Mucosa of rectum (tissue), 2 donors: ENCODE data around the gene LCN10.
"Not testable (repeated sequence)": the region's sequence is repeated elsewhere in the genome, so short reads cannot be mapped to it uniquely, and the experiment has no call there.

Source experiments
- H3K27ac ChIP-seq, 2 donors: one replicate each; pipeline ENCODE4 v1.7.0; 2013; ENCODE audit warnings: inconsistent platforms in 2 of 2, low read depth in 2 of 2, low read length in 2 of 2
- H3K27me3 ChIP-seq, 2 donors: one replicate each; pipeline ENCODE4 v1.7.0; 2013; ENCODE audit warnings: low read length in 2 of 2; ENCODE audit not compliant: control insufficient read depth in 2 of 2, insufficient read depth in 2 of 2
- H3K36me3 ChIP-seq, 2 donors: one replicate each; pipeline ENCODE4 v1.7.0; 2013; ENCODE audit warnings: low read length in 2 of 2; ENCODE audit not compliant: control insufficient read depth in 2 of 2, insufficient read depth in 2 of 2
- H3K4me1 ChIP-seq, 2 donors: one replicate each; pipeline ENCODE4 v1.7.0; 2013; ENCODE audit warnings: low read length in 2 of 2, mild to moderate bottlenecking in 1 of 2; ENCODE audit not compliant: control insufficient read depth in 2 of 2, insufficient read depth in 2 of 2
- H3K4me3 ChIP-seq, 2 donors: one replicate each; pipeline ENCODE4 v1.7.0; 2013; ENCODE audit warnings: low read length in 2 of 2
- H3K9ac ChIP-seq, 2 donors: one replicate each; pipeline ENCODE4 v1.7.0; 2013; ENCODE audit warnings: low read length in 2 of 2, low read depth in 1 of 2, mild to moderate bottlenecking in 1 of 2
- H3K9me3 ChIP-seq, 2 donors: one replicate each; pipeline ENCODE4 v1.7.0; 2013; ENCODE audit warnings: low read length in 2 of 2; ENCODE audit not compliant: control insufficient read depth in 2 of 2
- donor health status: healthy.
- donor health status: Normal muscosa, but diverticular disease.

Gene LCN10

DNA sequence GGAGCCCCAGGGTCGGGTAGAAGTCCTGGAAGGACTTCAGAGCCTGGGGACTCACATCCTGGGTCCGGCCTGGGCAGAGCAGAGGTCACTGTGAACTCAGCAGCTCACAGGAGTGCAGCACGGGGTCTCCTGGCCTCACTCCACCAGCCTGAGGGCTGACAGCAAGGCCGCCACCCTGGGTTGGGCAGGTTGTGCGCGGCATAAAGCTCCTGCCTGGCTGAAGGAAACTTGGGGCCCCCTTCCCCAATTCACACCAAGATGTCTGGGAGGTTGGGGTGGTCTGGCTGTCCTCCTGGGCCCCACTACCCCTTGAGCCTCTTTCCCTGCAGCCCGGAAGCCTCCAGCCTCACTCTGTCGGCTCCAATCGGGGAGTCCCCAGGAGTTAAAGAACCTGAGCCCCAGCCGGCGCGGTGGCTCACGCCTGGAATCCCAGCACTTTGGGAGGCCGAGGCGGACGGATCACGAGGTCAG is 19.5 kb upstream of the LCN10 start:
- H3K36me3 ChIP-seq: no peaks in the 10 kb centered on the region
- peaks cover 0 to 2% of the 10 kb centered on the region in 2 donors for H3K27me3 ChIP-seq
- H3K27ac ChIP-seq: no peak overlapping the region
- H3K9ac ChIP-seq: no peak overlapping the region
- peaks cover 5 to 18% of the 10 kb centered on the region in 2 donors for H3K4me1 ChIP-seq
- H3K9me3 ChIP-seq: no peaks in the 10 kb centered on the region
- H3K4me3 ChIP-seq: no peak overlapping the region

DNA sequence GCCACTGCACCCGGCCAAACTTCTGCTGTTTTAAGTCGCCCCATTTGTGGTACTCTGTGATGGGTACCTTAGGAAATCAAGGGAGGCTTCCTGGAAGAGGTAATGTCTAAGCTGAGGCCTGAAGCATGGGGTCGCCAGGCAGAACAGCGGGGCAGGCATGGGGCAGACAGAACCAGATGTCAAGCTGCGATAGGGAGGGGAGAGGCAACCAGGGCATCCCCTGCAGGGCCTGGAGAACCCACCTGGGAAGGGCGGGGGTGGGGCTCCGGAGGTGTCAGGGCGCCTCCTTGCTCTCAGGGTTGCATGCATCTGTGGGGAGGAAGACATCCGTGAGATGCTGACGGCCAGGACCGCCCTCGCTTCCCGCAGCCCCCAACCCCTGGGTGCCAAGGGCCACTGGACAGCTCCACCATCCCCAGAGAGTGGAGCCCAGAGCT is 18.8 kb upstream of the LCN10 start:
- H3K9ac ChIP-seq: no peak overlapping the region
- no peaks in the 10 kb centered on the region for H3K36me3 ChIP-seq
- H3K27me3 ChIP-seq: peaks cover 0 to 2% of the 10 kb centered on the region in 2 donors
- H3K9me3 ChIP-seq: no peaks in the 10 kb centered on the region
- H3K27ac ChIP-seq: no peak overlapping the region
- no peak overlapping the region for H3K4me3 ChIP-seq
- peaks cover 5 to 16% of the 10 kb centered on the region in 2 donors for H3K4me1 ChIP-seq

DNA sequence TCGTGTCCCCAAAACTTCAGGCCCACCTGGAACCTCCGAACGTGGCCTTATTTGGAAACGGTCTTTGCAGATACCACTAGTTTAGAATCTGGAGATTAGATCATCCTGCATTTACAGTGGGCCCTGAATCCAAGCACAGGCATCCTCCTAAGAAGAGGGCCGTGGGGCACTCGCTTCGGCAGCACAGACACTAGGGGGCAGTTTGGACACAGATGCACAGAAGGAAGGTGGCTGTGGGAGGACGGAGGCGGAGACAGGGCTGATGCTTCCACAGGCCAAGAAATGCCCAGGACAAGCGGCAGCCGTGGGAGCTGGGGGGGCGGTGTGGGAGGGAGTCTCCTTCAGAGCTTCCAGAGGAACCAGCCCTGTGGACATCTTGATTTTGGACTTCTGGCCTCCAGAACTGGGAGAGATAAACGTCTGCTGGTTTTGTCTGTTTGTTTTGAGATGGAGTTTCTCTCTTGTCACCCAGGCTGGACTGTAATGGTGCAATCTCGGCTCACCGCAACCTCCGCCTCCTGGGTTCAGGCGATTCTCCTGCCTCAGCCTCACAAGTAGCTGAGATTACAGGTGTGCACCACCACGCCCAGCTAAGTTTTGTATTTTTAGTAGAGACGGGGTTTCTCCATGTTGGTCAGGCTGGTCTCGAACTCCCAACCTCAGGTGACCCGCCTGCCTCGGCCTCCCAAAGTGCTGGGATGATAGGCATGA is 18.2 kb upstream of the LCN10 start:
- H3K27ac ChIP-seq, H3K9me3 ChIP-seq, H3K36me3 ChIP-seq, H3K27me3 ChIP-seq, H3K4me3 ChIP-seq, H3K9ac ChIP-seq: not testable (repeated sequence)
- H3K4me1 ChIP-seq: peaks cover 5 to 14% of the 10 kb centered on the region in 2 donors

DNA sequence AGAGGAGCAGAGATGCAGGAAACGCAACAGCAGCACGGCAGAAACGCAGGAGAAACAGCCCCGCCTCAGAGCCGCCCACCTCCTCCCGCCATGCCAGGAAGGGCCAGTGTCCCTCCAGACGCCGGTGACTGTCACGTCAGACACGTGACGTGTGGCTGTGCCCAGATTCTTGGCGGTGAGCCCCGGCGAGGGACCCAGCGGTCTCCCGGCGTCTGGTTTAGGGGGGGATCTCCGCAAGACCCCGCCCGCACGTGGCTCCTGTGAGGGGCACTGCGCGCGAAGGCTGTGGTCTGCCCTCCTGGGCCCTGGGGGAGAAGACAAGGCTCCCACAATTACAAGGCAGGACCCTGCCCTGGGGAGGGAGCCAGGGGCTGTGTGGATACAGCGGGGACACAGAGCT is 17.7 kb upstream of the LCN10 start:
- Histone ChIP-seq H3K9ac (no peak overlapping the region), H3K4me3 (no peak overlapping the region), H3K9me3 (peaks cover 0 to 6% of the 10 kb centered on the region in 2 donors), H3K27me3 (peaks cover 0 to 2% of the 10 kb centered on the region in 2 donors), H3K4me1 (peaks cover 5 to 10% of the 10 kb centered on the region in 2 donors), H3K27ac (no peak overlapping the region), H3K36me3 (no peaks in the 10 kb centered on the region)

DNA sequence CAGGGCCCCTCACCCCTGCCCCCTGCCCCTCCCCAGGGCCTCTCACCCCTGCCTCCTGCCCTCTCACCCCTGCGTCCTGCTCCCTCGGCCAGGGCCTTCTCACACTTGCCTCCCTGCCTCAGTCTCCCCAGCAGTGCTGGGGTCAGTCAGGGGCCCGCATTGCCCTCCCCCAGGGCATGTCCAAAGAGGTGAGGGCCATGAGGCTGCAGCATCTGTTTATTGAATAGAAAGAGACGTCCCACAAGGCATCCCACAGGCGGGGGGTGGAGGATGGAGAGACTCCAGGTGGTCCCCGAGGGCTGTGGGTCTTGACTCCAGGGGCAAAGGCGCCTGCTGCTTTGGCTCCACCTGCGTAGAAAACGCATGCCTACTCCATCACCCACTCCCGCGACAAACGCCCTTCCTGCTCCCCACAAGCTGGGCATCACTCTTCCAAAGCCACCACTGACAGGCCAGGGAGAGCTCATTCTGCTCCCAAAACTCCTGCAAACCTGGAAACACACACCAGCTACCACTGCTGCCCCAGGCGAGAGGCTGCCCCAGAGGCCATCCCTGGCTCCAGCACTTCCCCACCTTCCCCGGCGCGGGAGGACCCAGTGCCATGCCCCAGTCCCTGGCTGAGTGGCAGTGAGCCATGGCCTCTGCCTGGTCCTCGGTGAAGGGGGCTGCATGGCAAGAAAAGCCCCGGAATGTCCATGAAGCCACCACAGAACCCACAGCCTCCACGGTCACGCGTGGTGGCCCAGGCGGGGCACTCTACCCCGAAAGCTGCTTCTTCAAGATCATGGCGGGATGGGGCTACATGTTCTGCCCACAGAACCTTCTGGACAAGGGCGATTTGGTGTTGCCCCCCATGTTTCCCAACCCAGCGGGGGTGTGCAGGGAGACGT is 16.9 kb upstream of the LCN10 start:
- Histone ChIP-seq H3K36me3 (no peaks in the 10 kb centered on the region), H3K27me3 (peaks cover 0 to 2% of the 10 kb centered on the region in 2 donors), H3K9me3 (peaks cover 0 to 6% of the 10 kb centered on the region in 2 donors), H3K27ac (no peak overlapping the region), H3K4me1 (peaks cover 2 to 3% of the 10 kb centered on the region in 2 donors), H3K9ac (no peak overlapping the region), H3K4me3 (no peak overlapping the region)

DNA sequence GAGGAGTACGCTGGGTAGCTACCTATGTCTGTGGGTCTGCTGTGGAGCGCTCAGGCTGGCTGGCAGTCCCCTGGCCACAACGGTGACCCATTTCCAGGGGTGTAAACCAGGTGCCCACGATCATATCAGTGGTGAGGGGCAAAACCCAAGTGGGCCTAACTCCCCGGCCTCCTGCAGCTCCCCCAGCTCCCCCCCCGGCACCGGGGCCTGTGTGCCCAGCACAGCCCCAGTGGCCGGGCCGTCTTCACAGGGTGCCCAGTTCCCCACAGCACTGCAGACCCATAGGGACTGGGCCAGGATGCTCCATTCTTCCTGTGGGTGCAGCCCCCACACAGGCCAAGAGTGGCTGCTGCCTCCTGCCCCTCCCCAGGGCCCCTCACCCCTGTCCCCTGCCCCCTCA is 16.3 kb upstream of the LCN10 start:
- Histone ChIP-seq H3K27me3 (peaks cover 0 to 2% of the 10 kb centered on the region in 2 donors), H3K4me3 (no peak overlapping the region), H3K9me3 (peaks cover 0 to 6% of the 10 kb centered on the region in 2 donors), H3K36me3 (no peaks in the 10 kb centered on the region), H3K4me1 (no peaks in the 10 kb centered on the region), H3K9ac (no peak overlapping the region), H3K27ac (no peak overlapping the region)

DNA sequence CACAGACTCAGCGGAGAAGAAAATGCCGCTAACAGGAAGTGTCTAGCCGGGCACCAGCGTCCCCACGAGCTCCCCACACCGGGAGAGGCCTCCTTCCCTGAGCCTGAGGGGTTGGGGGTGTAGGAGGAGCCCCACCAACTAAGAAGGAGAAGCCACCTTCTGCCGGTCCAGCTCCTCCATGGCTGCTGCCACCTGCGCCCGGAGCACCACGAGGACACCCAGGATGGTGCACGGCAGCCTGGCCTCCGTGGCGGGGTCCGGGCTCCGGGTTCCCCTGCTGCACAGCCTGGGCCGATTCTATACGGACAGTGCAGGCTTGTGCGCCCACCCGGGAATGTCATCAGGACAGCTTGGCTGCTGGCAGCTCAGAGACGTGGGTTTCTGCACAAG is 15.0 kb upstream of the LCN10 start:
- Histone ChIP-seq H3K4me3 (no peak overlapping the region), H3K9ac (no peak overlapping the region), H3K27ac (no peak overlapping the region)

DNA sequence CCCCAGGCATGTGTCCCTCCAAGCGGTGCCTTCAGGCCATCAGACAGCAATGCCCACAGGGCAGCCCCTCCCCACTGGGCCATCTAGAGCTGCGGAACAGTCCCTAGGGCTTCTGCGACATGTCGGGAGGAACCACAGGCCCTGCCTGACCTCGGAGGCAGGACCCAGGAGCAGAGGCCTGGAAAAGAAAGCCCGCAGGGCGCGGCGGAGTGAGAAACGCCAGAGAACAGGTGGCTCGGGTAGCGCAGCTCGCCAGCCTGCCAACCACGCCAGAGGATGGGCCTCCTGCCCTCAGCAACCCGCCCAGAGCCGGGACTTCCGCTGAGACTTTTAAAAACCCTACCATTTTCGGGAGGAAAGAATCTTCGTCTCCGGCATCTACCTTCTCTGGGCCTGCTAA is 14.6 kb upstream of the LCN10 start:
- Histone ChIP-seq H3K27me3 (peaks cover 0 to 2% of the 10 kb centered on the region in 2 donors), H3K4me3 (no peak overlapping the region), H3K4me1 (no peaks in the 10 kb centered on the region), H3K9ac (no peak overlapping the region), H3K27ac (no peak overlapping the region), H3K36me3 (no peaks in the 10 kb centered on the region), H3K9me3 (peaks cover 0 to 6% of the 10 kb centered on the region in 2 donors)

More for the DNA sequence above, 15.0 kb upstream of the LCN10 start:
- Histone ChIP-seq H3K9me3 (peaks cover 0 to 6% of the 10 kb centered on the region in 2 donors), H3K36me3 (no peaks in the 10 kb centered on the region), H3K27me3 (peaks cover 0 to 2% of the 10 kb centered on the region in 2 donors), H3K4me1 (no peaks in the 10 kb centered on the region)

DNA sequence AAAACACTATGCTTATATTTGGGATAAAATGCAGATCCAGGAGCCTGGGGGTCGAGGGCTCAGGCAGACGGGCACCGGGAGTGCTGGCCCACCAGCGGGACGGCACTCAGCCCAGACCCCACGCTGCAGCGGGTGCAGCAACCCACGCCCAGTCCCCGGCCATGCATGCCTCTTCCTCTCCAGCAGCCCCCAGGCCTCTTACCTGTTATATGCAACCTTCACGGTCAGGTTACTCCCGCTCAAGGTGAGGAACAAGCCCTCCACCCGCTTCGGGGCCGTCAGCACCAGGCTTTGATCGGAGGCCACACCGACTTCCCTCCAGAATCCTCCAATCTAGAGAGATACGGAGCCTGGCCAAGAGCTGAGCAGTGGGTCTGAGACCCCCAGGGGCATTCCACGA is 14.1 kb upstream of the LCN10 start:
- Histone ChIP-seq H3K36me3 (no peaks in the 10 kb centered on the region), H3K9me3 (peaks cover 0 to 7% of the 10 kb centered on the region in 2 donors), H3K4me1 (no peaks in the 10 kb centered on the region), H3K4me3 (no peak overlapping the region), H3K27me3 (peaks cover 0 to 2% of the 10 kb centered on the region in 2 donors), H3K27ac (no peak overlapping the region), H3K9ac (no peak overlapping the region)

DNA sequence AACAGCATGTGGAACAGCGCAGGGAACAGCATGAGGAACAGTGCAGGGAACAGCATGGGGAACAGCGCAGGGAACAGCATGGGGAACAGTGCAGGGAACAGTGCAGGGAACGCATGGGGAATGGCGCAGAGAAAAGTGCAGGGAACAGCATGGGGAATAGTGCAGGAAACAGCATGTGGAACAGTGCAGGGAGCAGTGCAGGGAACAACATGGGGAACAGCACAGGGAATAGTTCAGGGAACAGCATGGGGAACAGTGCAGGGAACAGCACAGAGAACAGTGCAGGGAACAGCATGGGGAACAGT is 13.3 kb upstream of the LCN10 start:
- Histone ChIP-seq H3K27ac (no peak overlapping the region), H3K9me3 (peaks cover 0 to 8% of the 10 kb centered on the region in 2 donors), H3K4me1 (no peaks in the 10 kb centered on the region), H3K4me3 (no peak overlapping the region), H3K9ac (no peak overlapping the region), H3K27me3 (no peaks in the 10 kb centered on the region), H3K36me3 (no peaks in the 10 kb centered on the region)
